ENCODE data around the gene PTPRM. TPM values are rescaled to one million over a fixed set of nuclear protein-coding genes. Genes with fewer than 3 reads are reported as not detected.

Gene PTPRM
- total RNA-seq, 1 experiment from 2014 or later: 6.2 TPM

GRCh38 chr18:7720395-7720794 is 153.3 kb downstream of the PTPRM start:
- Histone ChIP-seq H4K8ac (replicated peaks; ENCODE audit: insufficient read length, low read depth, low read length) (no peak overlapping the region), H4K91ac (ENCODE audit: insufficient read length, low read depth, low read length) (no peak overlapping the region), H2BK20ac (ENCODE audit: low read depth, low read length, poor library complexity, severe bottlenecking) (no peak overlapping the region), H3K27me3 (ENCODE audit: insufficient read depth, low read length) (no peaks in the 10 kb centered on the region), H2AK5ac (ENCODE audit: insufficient read length, low read length) (no peak overlapping the region), H2AFZ (ENCODE audit: low read length) (no peak overlapping the region), H3K23ac (ENCODE audit: insufficient read length, low read depth, low read length) (no peak overlapping the region), H3K9ac (ENCODE audit: extremely low read depth, insufficient read length, low read length) (no peak overlapping the region), H3K79me2 (ENCODE audit: insufficient read depth, low read length) (no peaks in the 10 kb centered on the region), H3T11ph (ENCODE audit: low read length) (no peak overlapping the region), H2BK12ac (ENCODE audit: insufficient read length, low read depth, low read length) (no peak overlapping the region), H3K23me2 (ENCODE audit: insufficient read length, low read depth, low read length, poor library complexity, severe bottlenecking) (no peaks in the 10 kb centered on the region), H2BK15ac (ENCODE audit: low read depth, low read length) (no peak overlapping the region), H3K4me2 (ENCODE audit: insufficient read depth, insufficient read length, low read length) (no peak overlapping the region), H3K18ac (ENCODE audit: insufficient read length, low read depth, low read length) (no peak overlapping the region), H3K4ac (ENCODE audit: low read depth, low read length) (no peak overlapping the region), H4K5ac (ENCODE audit: insufficient read length, low read depth, low read length) (no peak overlapping the region), H3K56ac (ENCODE audit: insufficient read length, low read depth, low read length) (no peak overlapping the region), H3K9me3 (ENCODE audit: control insufficient read depth, low read depth, low read length) (no peaks in the 10 kb centered on the region), H2BK120ac (ENCODE audit: low read depth, low read length, poor library complexity, severe bottlenecking) (no peak overlapping the region), H3K79me1 (ENCODE audit: insufficient read depth, low read depth, low read length, poor library complexity, severe bottlenecking) (no peaks in the 10 kb centered on the region), H3K27ac (ENCODE audit: insufficient read length, low read depth, low read length) (no peak overlapping the region), H2BK5ac (ENCODE audit: insufficient read length, low read length) (no peak overlapping the region), H4K20me1 (ENCODE audit: control insufficient read depth, insufficient read depth, insufficient read length) (no peaks in the 10 kb centered on the region), H3K14ac (ENCODE audit: insufficient read depth, low read length) (no peak overlapping the region), H3K4me1 (ENCODE audit: insufficient read depth, low read length) (peaks cover 4% of the 10 kb centered on the region; the same call in 1 of the 2 replicates)
- H3K4me1 Mint-ChIP-seq: peaks cover 20 to 24% of the 10 kb centered on the region in 2 experiments
- H3K36me3 Mint-ChIP-seq (ENCODE audit: insufficient read depth in 1 of 3, low read depth in 3 of 3): peaks cover 0 to 2% (median 0%) of the 10 kb centered on the region in 3 experiments; a peak in 2 of 7 replicates
- no peak for TF ChIP-seq CTCF (conservative IDR thresholded peaks at IDR 0.05)
- no peaks in the 10 kb centered on the region; the same call in 1 of the 2 replicates for H3K27me3 Mint-ChIP-seq (ENCODE audit: low read depth)
- WGBS (ENCODE audit: extremely low coverage, insufficient read length, low lambda C conversion rate): no CpG with 5 or more reads among the region's 1 CpG
- H3K27ac Mint-ChIP-seq: no peak overlapping the region
- H3K9me3 Mint-ChIP-seq: peaks cover 0 to 10% of the 10 kb centered on the region in 2 experiments; a peak in 3 of 5 replicates
- no peak overlapping the region for H3K4me3 Mint-ChIP-seq
- no peak for DNase-seq
